ENCODE results near the gene FRMD5. TPM values are rescaled to one million over a fixed set of nuclear protein-coding genes. Genes with fewer than 3 reads are reported as not detected.

Gene FRMD5
- polyA plus RNA-seq, 1 experiment, result 5.2 TPM

DNA sequence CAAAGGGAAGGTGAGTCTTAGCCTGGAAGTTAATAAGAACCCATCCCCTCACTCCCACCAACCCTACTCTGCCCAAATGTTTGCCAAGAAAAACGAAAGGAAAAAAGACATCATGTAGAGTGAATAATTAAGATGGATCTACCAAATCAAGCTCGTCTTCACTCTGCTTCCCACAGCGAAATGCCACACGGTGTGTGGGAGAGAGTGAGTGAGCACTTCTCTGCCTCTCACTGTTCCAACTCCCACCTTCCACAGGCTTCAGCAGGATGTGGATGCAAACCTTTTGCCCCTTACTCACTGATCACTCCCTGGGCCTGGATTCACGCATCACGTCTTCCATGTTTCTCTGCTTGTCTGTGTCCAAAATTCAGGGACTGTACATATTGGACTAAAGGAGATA lies 282.9 kb downstream of the FRMD5 start:
- H3K9me3 ChIP-seq (ENCODE audit: control insufficient read depth, insufficient read depth, low read length), result no peaks in the 10 kb centered on the region
- no peak overlapping the region for H3K4me3 ChIP-seq (ENCODE audit: low read depth, low read length)
- no peak for DNase-seq (ENCODE audit: low read depth, low spot score)
- H3K27me3 ChIP-seq (ENCODE audit: control insufficient read depth, insufficient read depth, low read length), result no peaks in the 10 kb centered on the region
- ChIA-PET POLR2A (interaction anchor here (1.9 kb wide), 1 partner anchor 10 kb away, joined by 8 read pairs; no protein-coding TSS in a partner anchor), CTCF (interaction anchor here (1.0 to 1.1 kb wide), 2 partner anchors 8 to 154 kb away, joined by 4 to 5 read pairs; no protein-coding TSS in a partner anchor)
- peak overlapping the region; percentile 42 for H3K27ac ChIP-seq (ENCODE audit: low read depth, low read length)
- TF ChIP-seq, protein P1, sequence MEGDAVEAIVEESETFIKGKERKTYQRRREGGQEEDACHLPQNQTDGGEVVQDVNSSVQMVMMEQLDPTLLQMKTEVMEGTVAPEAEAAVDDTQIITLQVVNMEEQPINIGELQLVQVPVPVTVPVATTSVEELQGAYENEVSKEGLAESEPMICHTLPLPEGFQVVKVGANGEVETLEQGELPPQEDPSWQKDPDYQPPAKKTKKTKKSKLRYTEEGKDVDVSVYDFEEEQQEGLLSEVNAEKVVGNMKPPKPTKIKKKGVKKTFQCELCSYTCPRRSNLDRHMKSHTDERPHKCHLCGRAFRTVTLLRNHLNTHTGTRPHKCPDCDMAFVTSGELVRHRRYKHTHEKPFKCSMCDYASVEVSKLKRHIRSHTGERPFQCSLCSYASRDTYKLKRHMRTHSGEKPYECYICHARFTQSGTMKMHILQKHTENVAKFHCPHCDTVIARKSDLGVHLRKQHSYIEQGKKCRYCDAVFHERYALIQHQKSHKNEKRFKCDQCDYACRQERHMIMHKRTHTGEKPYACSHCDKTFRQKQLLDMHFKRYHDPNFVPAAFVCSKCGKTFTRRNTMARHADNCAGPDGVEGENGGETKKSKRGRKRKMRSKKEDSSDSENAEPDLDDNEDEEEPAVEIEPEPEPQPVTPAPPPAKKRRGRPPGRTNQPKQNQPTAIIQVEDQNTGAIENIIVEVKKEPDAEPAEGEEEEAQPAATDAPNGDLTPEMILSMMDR (IDR thresholded peaks at IDR 0.05; ENCODE audit: low read depth, low read length), result no peak

DNA sequence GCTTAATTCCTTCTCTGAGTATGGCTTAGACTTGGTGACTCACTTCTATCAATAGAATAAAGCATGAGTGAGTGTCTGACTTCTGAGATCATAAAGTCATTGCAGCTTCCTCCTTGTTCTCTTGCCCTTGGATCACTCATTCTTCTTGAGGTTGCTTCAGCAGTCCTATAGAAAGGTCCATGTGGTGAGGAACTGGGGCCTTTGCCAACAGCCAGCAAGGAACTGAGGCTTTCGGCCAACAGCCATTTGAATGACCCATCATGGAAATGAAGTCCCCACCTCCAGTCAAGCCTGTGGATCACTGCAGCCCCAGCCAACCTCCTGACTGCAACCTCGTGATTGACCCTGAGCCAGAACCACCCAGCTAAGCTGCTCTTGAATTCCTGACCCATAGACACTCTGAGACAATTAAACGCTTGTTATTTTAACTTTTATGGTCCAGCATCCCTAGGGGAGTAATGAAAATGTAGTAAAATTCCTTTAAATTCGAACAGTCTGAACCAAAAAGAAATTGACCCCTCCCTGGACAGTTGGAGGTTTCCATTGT lies 283.8 kb downstream of the FRMD5 start:
- TF ChIP-seq, protein P1 (IDR thresholded peaks at IDR 0.05; ENCODE audit: low read depth, low read length), result no peak
- peak; percentile 46 for DNase-seq (ENCODE audit: low read depth, low spot score)
- ChIA-PET POLR2A (no interaction called here), CTCF (interaction anchor here (0.5 to 1.5 kb wide), 3 partner anchors 26 to 155 kb away, joined by 3 to 4 read pairs (median 4); no protein-coding TSS in a partner anchor)
- no peaks in the 10 kb centered on the region for H3K9me3 ChIP-seq (ENCODE audit: control insufficient read depth, insufficient read depth, low read length)
- peak overlapping the region; percentile 24 for H3K27ac ChIP-seq (ENCODE audit: low read depth, low read length)
- no peak overlapping the region for H3K4me3 ChIP-seq (ENCODE audit: low read depth, low read length)
- H3K27me3 ChIP-seq (ENCODE audit: control insufficient read depth, insufficient read depth, low read length), result no peaks in the 10 kb centered on the region

- Histone ChIP-seq H3K9me3 (ENCODE audit: control insufficient read depth, insufficient read depth, low read length) (no peaks in the 10 kb centered on the region), H3K27ac (ENCODE audit: low read depth, low read length) (peak overlapping the region; percentile 31), H3K27me3 (ENCODE audit: control insufficient read depth, insufficient read depth, low read length) (no peaks in the 10 kb centered on the region), H3K4me3 (ENCODE audit: low read depth, low read length) (no peak overlapping the region)
- ChIA-PET CTCF (interaction anchor here (0.6 kb wide), 1 partner anchor 311 kb away, joined by 3 read pairs; no protein-coding TSS in a partner anchor), POLR2A (no interaction called here)
- TF ChIP-seq, protein P1 (IDR thresholded peaks at IDR 0.05; ENCODE audit: low read depth, low read length), result no peak
- DNase-seq (ENCODE audit: low read depth, low spot score), result no peak
These were observed 286.5 kb downstream of the FRMD5 start for GRCh38 chr15:43908516-43909050.

GRCh38 chr15:43905755-43906154 lies 289.3 kb downstream of the FRMD5 start:
- no peak overlapping the region for H3K4me3 ChIP-seq (ENCODE audit: low read depth, low read length)
- ChIA-PET CTCF (interaction anchor here (1.8 kb wide), 1 partner anchor 314 kb away, joined by 6 read pairs; no protein-coding TSS in a partner anchor), POLR2A (no interaction called here)
- TF ChIP-seq, protein P1 (IDR thresholded peaks at IDR 0.05; ENCODE audit: low read depth, low read length), result no peak
- no peaks in the 10 kb centered on the region for H3K27me3 ChIP-seq (ENCODE audit: control insufficient read depth, insufficient read depth, low read length)
- DNase-seq (ENCODE audit: low read depth, low spot score), result no peak
- no peaks in the 10 kb centered on the region for H3K9me3 ChIP-seq (ENCODE audit: control insufficient read depth, insufficient read depth, low read length)
- H3K27ac ChIP-seq (ENCODE audit: low read depth, low read length), result no peak overlapping the region

GRCh38 chr15:43903864-43904290 lies 291.2 kb downstream of the FRMD5 start:
- POLR2A ChIA-PET, result interaction anchor here (1.0 kb wide), 1 partner anchor 111 kb away, joined by 3 read pairs; no protein-coding TSS in a partner anchor
- TF ChIP-seq, protein P1 (IDR thresholded peaks at IDR 0.05; ENCODE audit: low read depth, low read length), result peak; percentile 89
- CTCF ChIA-PET, result interaction anchor here (0.6 to 4.5 kb wide), 50 partner anchors 8 to 597 kb away, joined by 3 to 72 read pairs (median 4); partner anchors contain the start of gene CTDSPL2
- no peak overlapping the region for H3K4me3 ChIP-seq (ENCODE audit: low read depth, low read length)
- H3K9me3 ChIP-seq (ENCODE audit: control insufficient read depth, insufficient read depth, low read length), result no peaks in the 10 kb centered on the region
- no peaks in the 10 kb centered on the region for H3K27me3 ChIP-seq (ENCODE audit: control insufficient read depth, insufficient read depth, low read length)
- peak; percentile 26 for DNase-seq (ENCODE audit: low read depth, low spot score)
- no peak overlapping the region for H3K27ac ChIP-seq (ENCODE audit: low read depth, low read length)

All from AG04450 (cell line).